ENCODE measurements around the gene TINCR. TPM values are rescaled to one million over a fixed set of nuclear protein-coding genes. Genes with fewer than 3 reads are reported as not detected.

The TINCR gene
- total RNA-seq, 1 donor from 2014 or later: 1.7 TPM

DNA sequence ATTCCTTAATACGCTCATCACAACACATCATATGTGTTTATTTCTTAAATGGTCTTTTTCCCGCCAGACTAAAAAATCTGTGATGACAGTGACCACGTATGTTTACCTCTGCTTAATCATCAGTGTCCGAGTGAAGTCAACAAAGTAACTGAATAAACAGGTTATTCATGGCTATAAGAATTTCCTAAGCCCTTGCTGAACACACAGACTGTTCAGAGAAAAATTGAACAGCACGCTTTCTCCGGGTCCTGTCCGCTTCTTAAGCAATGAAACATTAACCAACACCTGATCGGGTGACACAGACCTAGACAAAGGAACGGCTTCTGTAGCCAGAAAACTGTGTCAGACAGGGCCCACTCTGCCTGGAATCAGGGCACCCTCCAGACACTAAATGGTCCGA, 40.5 kb upstream of the TINCR start:
- Mint-ChIP-seq H3K4me1 (ENCODE audit: low read depth) (no peaks in the 10 kb centered on the region), H3K27me3 (ENCODE audit: low read depth) (no peaks in the 10 kb centered on the region), H3K4me3 (ENCODE audit: unreplicated experiment) (no peak overlapping the region), H3K27ac (ENCODE audit: unreplicated experiment) (no peak overlapping the region), H3K9me3 (ENCODE audit: low read depth) (no peaks in the 10 kb centered on the region), H3K36me3 (ENCODE audit: low read depth) (peaks cover 44% of the 10 kb centered on the region)
- no peak for TF ChIP-seq CTCF (IDR thresholded peaks at IDR 0.05)
- DNase-seq (ENCODE audit: low spot score): no peak

- Mint-ChIP-seq H3K9me3 (ENCODE audit: low read depth) (no peaks in the 10 kb centered on the region), H3K4me3 (ENCODE audit: unreplicated experiment) (no peak overlapping the region), H3K27ac (ENCODE audit: unreplicated experiment) (no peak overlapping the region), H3K36me3 (ENCODE audit: low read depth) (peaks cover 39% of the 10 kb centered on the region), H3K4me1 (ENCODE audit: low read depth) (no peaks in the 10 kb centered on the region), H3K27me3 (ENCODE audit: low read depth) (no peaks in the 10 kb centered on the region)
- no peak for TF ChIP-seq CTCF (IDR thresholded peaks at IDR 0.05)
- DNase-seq (ENCODE audit: low spot score): no peak
Observed at GRCh38 chr19:5607318-5608275, 39.8 kb upstream of the TINCR start.

DNA sequence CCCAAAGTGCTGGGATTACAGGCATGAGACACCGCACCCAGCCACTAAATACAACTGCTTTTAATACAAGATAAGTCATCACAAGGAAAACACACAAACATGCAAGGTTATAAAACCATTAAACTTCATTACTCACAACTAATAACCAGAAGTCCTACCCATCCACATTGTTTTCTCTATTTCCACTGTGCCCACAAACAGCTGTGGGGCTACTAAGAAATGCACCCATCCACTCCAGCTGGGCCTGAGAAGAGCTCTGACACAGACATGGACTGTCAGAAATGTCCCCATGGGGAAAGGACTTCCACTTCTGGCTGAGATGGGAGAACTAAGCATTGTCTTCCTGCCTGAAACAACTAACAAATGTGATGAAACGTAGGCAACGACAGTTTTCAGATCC, 37.6 kb upstream of the TINCR start:
- H3K27ac Mint-ChIP-seq (ENCODE audit: unreplicated experiment): no peak overlapping the region

DNA sequence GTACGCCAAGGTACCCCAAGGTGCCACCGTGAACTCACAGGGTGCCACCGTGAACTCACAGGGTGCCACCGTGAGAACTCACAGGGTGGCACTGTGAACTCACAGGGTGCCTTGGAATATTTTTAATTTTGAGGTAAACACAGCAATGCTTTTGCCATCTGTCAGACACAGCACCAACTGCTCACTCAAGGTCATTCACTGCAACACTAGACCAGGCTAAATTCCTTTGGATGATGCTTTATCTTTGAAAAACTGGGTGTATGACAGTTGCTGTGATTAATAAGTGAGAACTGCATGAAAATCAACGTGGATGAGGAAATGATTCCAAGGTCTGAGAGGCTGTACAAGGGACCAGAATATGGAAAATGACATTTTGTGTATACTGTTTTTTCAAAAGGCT, 35.9 kb upstream of the TINCR start:
- Mint-ChIP-seq H3K27me3 (ENCODE audit: low read depth) (no peaks in the 10 kb centered on the region), H3K4me1 (ENCODE audit: low read depth) (no peaks in the 10 kb centered on the region), H3K9me3 (ENCODE audit: low read depth) (no peaks in the 10 kb centered on the region), H3K27ac (ENCODE audit: unreplicated experiment) (no peak overlapping the region), H3K4me3 (ENCODE audit: unreplicated experiment) (no peak overlapping the region), H3K36me3 (ENCODE audit: low read depth) (peaks cover 51% of the 10 kb centered on the region)
- no peak for TF ChIP-seq CTCF (IDR thresholded peaks at IDR 0.05)
- no peak for DNase-seq (ENCODE audit: low spot score)

More for the DNA sequence above, 37.6 kb upstream of the TINCR start:
- no peak for DNase-seq (ENCODE audit: low spot score)
- Mint-ChIP-seq H3K27me3 (ENCODE audit: low read depth) (no peaks in the 10 kb centered on the region), H3K36me3 (ENCODE audit: low read depth) (peaks cover 42% of the 10 kb centered on the region), H3K4me3 (ENCODE audit: unreplicated experiment) (no peak overlapping the region), H3K4me1 (ENCODE audit: low read depth) (no peaks in the 10 kb centered on the region), H3K9me3 (ENCODE audit: low read depth) (no peaks in the 10 kb centered on the region)
- no peak for TF ChIP-seq CTCF (IDR thresholded peaks at IDR 0.05)

GRCh38 chr19:5600797-5601196, 33.0 kb upstream of the TINCR start:
- Mint-ChIP-seq H3K9me3 (ENCODE audit: low read depth) (no peaks in the 10 kb centered on the region), H3K4me1 (ENCODE audit: low read depth) (no peaks in the 10 kb centered on the region), H3K27ac (ENCODE audit: unreplicated experiment) (no peak overlapping the region), H3K4me3 (ENCODE audit: unreplicated experiment) (no peak overlapping the region), H3K27me3 (ENCODE audit: low read depth) (no peaks in the 10 kb centered on the region), H3K36me3 (ENCODE audit: low read depth) (peaks cover 43% of the 10 kb centered on the region)
- TF ChIP-seq CTCF (IDR thresholded peaks at IDR 0.05): no peak
- DNase-seq (ENCODE audit: low spot score): no peak
